HepG2 (cell line): Measurements from ENCODE around the gene PLEKHM2.

Source experiments
- BRF2 ChIP-seq: sonication (generic); formaldehyde crosslinking; IDR thresholded peaks from 2 replicates; pipeline ENCODE4 v1.8.1; 2022; ENCODE audit warnings: mild to moderate bottlenecking, missing genetic modification reagents
- EZH2 ChIP-seq: conservative IDR thresholded peaks from 2 replicates; pipeline ENCODE4 v1.6.1; 2012; ENCODE audit warnings: mild to moderate bottlenecking, low read depth, low read length, moderate library complexity
- FOXJ3 ChIP-seq: sonication (generic); formaldehyde crosslinking; IDR thresholded peaks from 2 replicates; pipeline ENCODE4 v1.4.0; 2020; ENCODE audit warnings: missing genetic modification reagents, mild to moderate bottlenecking, borderline replicate concordance
- HMG20B ChIP-seq: conservative IDR thresholded peaks from 2 replicates; pipeline ENCODE4 v1.6.1; 2016; ENCODE audit warnings: missing genetic modification reagents, missing compliant biosample characterization
- NCOA1 ChIP-seq: sonication (generic); formaldehyde crosslinking; IDR thresholded peaks from 2 replicates; pipeline ENCODE4 v1.9.0; 2021; ENCODE audit warnings: missing genetic modification reagents
- POLR2A ChIP-seq, 2 experiments: IDR thresholded peaks; 2 replicates each; pipeline ENCODE4 v1.6.1; 2011; ENCODE audit warnings: low read depth in 2 of 2, low read length in 2 of 2, mild to moderate bottlenecking in 1 of 2, moderate library complexity in 1 of 2; ENCODE audit not compliant: insufficient read depth in 1 of 2
- PRDM4 ChIP-seq: sonication (generic); formaldehyde crosslinking; IDR thresholded peaks from 2 replicates; pipeline ENCODE4 v1.9.0; 2021; ENCODE audit warnings: missing genetic modification reagents, borderline replicate concordance
- RFX5 ChIP-seq: IDR thresholded peaks from 2 replicates; pipeline ENCODE4 v1.6.1; 2011; ENCODE audit warnings: low read depth, low read length, improper control_type of control experiment
- RNF2 ChIP-seq: fragments of 450-650 bp; conservative IDR thresholded peaks from 2 replicates; pipeline ENCODE4 v1.6.1; 2016; ENCODE audit warnings: low read depth
- TFE3 ChIP-seq: IDR thresholded peaks from 2 replicates; pipeline ENCODE4 v1.6.1; 2016
- ZBTB7B ChIP-seq: sonication (generic); formaldehyde crosslinking; IDR thresholded peaks from 2 replicates; pipeline ENCODE4 v1.4.0; 2020; ENCODE audit warnings: missing genetic modification reagents
- ZNF207 ChIP-seq: fragments of 450-650 bp; IDR thresholded peaks from 2 replicates; pipeline ENCODE4 v1.6.1; 2016; ENCODE audit warnings: antibody characterized with exemption, borderline replicate concordance
- ZNF513 ChIP-seq: sonication (generic); formaldehyde crosslinking; conservative IDR thresholded peaks from 2 replicates; pipeline ENCODE4 v1.5.0; 2020; ENCODE audit warnings: missing genetic modification reagents
- ZNF574 ChIP-seq: sonication (generic); formaldehyde crosslinking; IDR thresholded peaks from 2 replicates; pipeline ENCODE4 v1.4.0; 2020; ENCODE audit warnings: missing genetic modification reagents

- TF ChIP-seq RFX5 (no peak), ZNF574 (no peak), POLR2A (IDR thresholded peaks at IDR 0.05; ENCODE audit: insufficient read depth in 1 of 2, low read depth in 2 of 2, low read length in 2 of 2) (no peak), PRDM4 (no peak), ZNF207 (no peak), ZNF513 (CRISPR knock-in tag) (no peak), EZH2 (no peak), BRF2 (no peak), FOXJ3 (CRISPR knock-in tag) (no peak), ZBTB7B (CRISPR knock-in tag) (no peak), RNF2 (no peak), HMG20B (CRISPR knock-in tag) (no peak), TFE3 (CRISPR knock-in tag) (no peak), NCOA1 (CRISPR knock-in tag) (no peak)
These were observed 19.4 kb downstream of the PLEKHM2 start for GRCh38 chr1:15703562-15703961.
